HepG2 (cell line): ENCODE data around the gene S1PR2. TPM values are rescaled to one million over a fixed set of nuclear protein-coding genes. Genes with fewer than 3 reads are reported as not detected.

Source experiments
- CBX1 ChIP-seq: IDR thresholded peaks from one replicate; pipeline ENCODE4 v1.6.1; 2016; ENCODE audit warnings: antibody characterized with exemption, low read depth
- GLI4 ChIP-seq: sonication (generic); formaldehyde crosslinking; IDR thresholded peaks from 2 replicates; pipeline ENCODE4 v1.5.1; 2020; ENCODE audit warnings: missing genetic modification reagents, mild to moderate bottlenecking, moderate library complexity, borderline replicate concordance
- JUN ChIP-seq: sonication (generic); formaldehyde crosslinking; IDR thresholded peaks from 2 replicates; pipeline ENCODE4 v1.4.0; 2020; ENCODE audit warnings: mild to moderate bottlenecking, missing genetic modification reagents
- MED13 ChIP-seq: sonication (generic); formaldehyde crosslinking; IDR thresholded peaks from 2 replicates; pipeline ENCODE4 v1.5.0; 2020; ENCODE audit warnings: missing genetic modification reagents
- NFYC ChIP-seq: IDR thresholded peaks from 2 replicates; pipeline ENCODE4 v1.6.1; 2016; ENCODE audit warnings: missing genetic modification reagents, missing compliant biosample characterization
- NR2F2 ChIP-seq: IDR thresholded peaks from 2 replicates; pipeline ENCODE4 v1.6.1; 2012; ENCODE audit warnings: low read depth, inconsistent platforms, borderline replicate concordance
- POGZ ChIP-seq: sonication (generic); formaldehyde crosslinking; IDR thresholded peaks from 2 replicates; pipeline ENCODE4 v1.4.0; 2020; ENCODE audit warnings: mild to moderate bottlenecking, missing genetic modification reagents
- SIN3B ChIP-seq: fragments of 150-350 bp; IDR thresholded peaks from 2 replicates; pipeline ENCODE4 v1.6.1; 2014; ENCODE audit warnings: low read length
- SUZ12 ChIP-seq: fragments of 150-350 bp; IDR thresholded peaks from 2 replicates; pipeline ENCODE4 v1.6.1; 2014; ENCODE audit warnings: low read depth, low read length
- TRIM24 ChIP-seq: sonication (generic); formaldehyde crosslinking; IDR thresholded peaks from 2 replicates; pipeline ENCODE4 v1.8.0; 2022; ENCODE audit warnings: mild to moderate bottlenecking, missing genetic modification reagents
- ZBTB38 ChIP-seq: sonication (generic); formaldehyde crosslinking; IDR thresholded peaks from 2 replicates; pipeline ENCODE4 v1.5.1; 2020; ENCODE audit warnings: mild to moderate bottlenecking, missing genetic modification reagents
- ZNF790 ChIP-seq: sonication (generic); formaldehyde crosslinking; IDR thresholded peaks from 2 replicates; pipeline ENCODE4 v1.8.0; 2022; ENCODE audit warnings: missing genetic modification reagents, mild to moderate bottlenecking, borderline replicate concordance
- ZNF883 ChIP-seq: sonication (generic); formaldehyde crosslinking; IDR thresholded peaks from 2 replicates; pipeline ENCODE4 v1.5.1; 2020; ENCODE audit warnings: mild to moderate bottlenecking, missing genetic modification reagents; ENCODE audit errors: not compliant biosample characterization
- polyA plus RNA-seq, 8 experiments: library from polyadenylated mRNA; depleted of rRNA in 3 of 8; stranded (reverse) in 7 of 8; unstranded in 1 of 8; fragments of >200 nt; fragmentation: Illumina TruSeq in 4 of 8; extraction: Trizol in 4 of 8; gene quantifications; 2 replicates each; pipeline versions ENCODE4 v1.2.1 to v1.2.3, GENCODE V29; 2011 to 2016; ENCODE audit warnings: low read depth in 4 of 8, missing spikeins in 1 of 8, mixed read lengths in 1 of 8; ENCODE audit not compliant: insufficient read depth in 1 of 8
- total RNA-seq, 5 experiments: library from RNA; depleted of rRNA; stranded (reverse); fragments of >200 nt; fragmentation: Illumina TruSeq; extraction: Trizol; gene quantifications; 2 replicates each; pipeline ENCODE4 v1.2.3, GENCODE V29; 2016; ENCODE audit warnings: low read depth in 1 of 5
- TF ChIP-seq, protein P1 (sequence below): sonication (generic); formaldehyde crosslinking; IDR thresholded peaks from 2 replicates; pipeline ENCODE4 v1.5.0; 2020; ENCODE audit warnings: mild to moderate bottlenecking, low read depth, missing genetic modification reagents, borderline replicate concordance
- TF ChIP-seq, protein P2 (sequence below): sonication (generic); formaldehyde crosslinking; conservative IDR thresholded peaks from 2 replicates; pipeline ENCODE4 v1.5.0; 2020; ENCODE audit warnings: missing genetic modification reagents
- TF ChIP-seq, protein P3 (sequence below): sonication (generic); formaldehyde crosslinking; conservative IDR thresholded peaks from 2 replicates; pipeline ENCODE4 v1.8.0; 2022; ENCODE audit warnings: missing genetic modification reagents
- TF ChIP-seq, protein P4 (sequence below): sonication (generic); formaldehyde crosslinking; IDR thresholded peaks from 2 replicates; pipeline ENCODE4 v1.8.1; 2023; ENCODE audit warnings: mild to moderate bottlenecking, inconsistent platforms, moderate library complexity, missing genetic modification reagents, borderline replicate concordance
- TF ChIP-seq, protein P5 (sequence below): sonication (generic); formaldehyde crosslinking; IDR thresholded peaks from 2 replicates; pipeline ENCODE4 v1.4.0; 2020; ENCODE audit warnings: missing genetic modification reagents
- TF ChIP-seq, protein P6 (sequence below): sonication (generic); formaldehyde crosslinking; IDR thresholded peaks from 2 replicates; pipeline ENCODE4 v1.4.0; 2020; ENCODE audit warnings: missing genetic modification reagents

The S1PR2 gene
- total and polyA plus RNA-seq, 2 of the 13 experiments (the other 11 are each of a cell fraction or from before 2014, with no cell fraction given), result 0.91 to 1.3 TPM

DNA sequence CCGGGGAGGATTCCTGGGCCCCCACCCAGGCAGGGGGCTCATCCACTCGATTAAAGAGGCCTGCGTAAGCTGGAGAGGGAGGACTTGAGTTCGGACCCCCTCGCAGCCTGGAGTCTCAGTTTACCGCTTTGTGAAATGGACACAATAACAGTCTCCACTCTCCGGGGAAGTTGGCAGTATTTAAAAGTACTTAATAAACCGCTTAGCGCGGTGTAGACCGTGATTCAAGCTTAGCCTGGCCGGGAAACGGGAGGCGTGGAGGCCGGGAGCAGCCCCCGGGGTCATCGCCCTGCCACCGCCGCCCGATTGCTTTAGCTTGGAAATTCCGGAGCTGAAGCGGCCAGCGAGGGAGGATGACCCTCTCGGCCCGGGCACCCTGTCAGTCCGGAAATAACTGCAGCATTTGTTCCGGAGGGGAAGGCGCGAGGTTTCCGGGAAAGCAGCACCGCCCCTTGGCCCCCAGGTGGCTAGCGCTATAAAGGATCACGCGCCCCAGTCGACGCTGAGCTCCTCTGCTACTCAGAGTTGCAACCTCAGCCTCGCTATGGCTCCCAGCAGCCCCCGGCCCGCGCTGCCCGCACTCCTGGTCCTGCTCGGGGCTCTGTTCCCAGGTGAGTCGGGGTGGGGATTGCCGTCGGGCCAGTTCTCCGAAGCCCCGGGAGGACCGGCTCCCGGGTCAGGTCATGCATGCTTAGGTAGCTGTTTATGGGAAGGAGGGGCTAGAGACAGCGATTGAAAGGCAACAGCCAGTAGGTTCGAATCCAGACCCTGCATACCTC, 39.7 kb upstream of the S1PR2 start, which contains the start of gene ICAM1 (continued):
- TF ChIP-seq ZNF883 (CRISPR knock-in tag), result peak; percentile 61
- TF ChIP-seq, protein P1, sequence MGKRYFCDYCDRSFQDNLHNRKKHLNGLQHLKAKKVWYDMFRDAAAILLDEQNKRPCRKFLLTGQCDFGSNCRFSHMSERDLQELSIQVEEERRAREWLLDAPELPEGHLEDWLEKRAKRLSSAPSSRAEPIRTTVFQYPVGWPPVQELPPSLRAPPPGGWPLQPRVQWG (CRISPR knock-in tag), result no peak
- TF ChIP-seq CBX1, result peak; percentile 64
- TF ChIP-seq ZNF790 (CRISPR knock-in tag), result no peak
- TF ChIP-seq, protein P2, sequence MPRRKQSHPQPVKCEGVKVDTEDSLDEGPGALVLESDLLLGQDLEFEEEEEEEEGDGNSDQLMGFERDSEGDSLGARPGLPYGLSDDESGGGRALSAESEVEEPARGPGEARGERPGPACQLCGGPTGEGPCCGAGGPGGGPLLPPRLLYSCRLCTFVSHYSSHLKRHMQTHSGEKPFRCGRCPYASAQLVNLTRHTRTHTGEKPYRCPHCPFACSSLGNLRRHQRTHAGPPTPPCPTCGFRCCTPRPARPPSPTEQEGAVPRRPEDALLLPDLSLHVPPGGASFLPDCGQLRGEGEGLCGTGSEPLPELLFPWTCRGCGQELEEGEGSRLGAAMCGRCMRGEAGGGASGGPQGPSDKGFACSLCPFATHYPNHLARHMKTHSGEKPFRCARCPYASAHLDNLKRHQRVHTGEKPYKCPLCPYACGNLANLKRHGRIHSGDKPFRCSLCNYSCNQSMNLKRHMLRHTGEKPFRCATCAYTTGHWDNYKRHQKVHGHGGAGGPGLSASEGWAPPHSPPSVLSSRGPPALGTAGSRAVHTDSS (CRISPR knock-in tag), result no peak
- no peak; the same call in 1 of the 2 replicates for TF ChIP-seq ZBTB38 (CRISPR knock-in tag)
- peak; percentile 46; the same call in 1 of the 2 replicates for TF ChIP-seq NR2F2
- no peak; the same call in 1 of the 2 replicates for TF ChIP-seq NFYC (CRISPR knock-in tag)
- TF ChIP-seq, protein P3, sequence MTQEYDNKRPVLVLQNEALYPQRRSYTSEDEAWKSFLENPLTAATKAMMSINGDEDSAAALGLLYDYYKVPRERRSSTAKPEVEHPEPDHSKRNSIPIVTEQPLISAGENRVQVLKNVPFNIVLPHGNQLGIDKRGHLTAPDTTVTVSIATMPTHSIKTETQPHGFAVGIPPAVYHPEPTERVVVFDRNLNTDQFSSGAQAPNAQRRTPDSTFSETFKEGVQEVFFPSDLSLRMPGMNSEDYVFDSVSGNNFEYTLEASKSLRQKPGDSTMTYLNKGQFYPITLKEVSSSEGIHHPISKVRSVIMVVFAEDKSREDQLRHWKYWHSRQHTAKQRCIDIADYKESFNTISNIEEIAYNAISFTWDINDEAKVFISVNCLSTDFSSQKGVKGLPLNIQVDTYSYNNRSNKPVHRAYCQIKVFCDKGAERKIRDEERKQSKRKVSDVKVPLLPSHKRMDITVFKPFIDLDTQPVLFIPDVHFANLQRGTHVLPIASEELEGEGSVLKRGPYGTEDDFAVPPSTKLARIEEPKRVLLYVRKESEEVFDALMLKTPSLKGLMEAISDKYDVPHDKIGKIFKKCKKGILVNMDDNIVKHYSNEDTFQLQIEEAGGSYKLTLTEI (CRISPR knock-in tag), result no peak
- peak; percentile 64; the same call in 1 of the 2 replicates for TF ChIP-seq POGZ
- TF ChIP-seq MED13 (CRISPR knock-in tag), result peak; percentile 83
- TF ChIP-seq, protein P4, sequence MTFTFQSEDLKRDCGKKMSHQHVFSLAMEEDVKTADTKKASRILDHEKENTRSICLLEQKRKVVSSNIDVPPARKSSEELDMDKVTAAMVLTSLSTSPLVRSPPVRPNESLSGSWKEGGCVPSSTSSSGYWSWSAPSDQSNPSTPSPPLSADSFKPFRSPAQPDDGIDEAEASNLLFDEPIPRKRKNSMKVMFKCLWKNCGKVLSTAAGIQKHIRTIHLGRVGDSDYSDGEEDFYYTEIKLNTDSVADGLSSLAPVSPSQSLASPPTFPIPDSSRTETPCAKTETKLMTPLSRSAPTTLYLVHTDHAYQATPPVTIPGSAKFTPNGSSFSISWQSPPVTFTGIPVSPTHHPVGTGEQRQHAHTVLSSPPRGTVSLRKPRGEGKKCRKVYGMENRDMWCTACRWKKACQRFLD (CRISPR knock-in tag), result no peak
- TF ChIP-seq TRIM24 (CRISPR knock-in tag), result peak; percentile 74
- TF ChIP-seq GLI4 (CRISPR knock-in tag), result no peak; the same call in 1 of the 2 replicates
- TF ChIP-seq SIN3B, result no peak
- no peak for TF ChIP-seq SUZ12
- TF ChIP-seq, protein P5, sequence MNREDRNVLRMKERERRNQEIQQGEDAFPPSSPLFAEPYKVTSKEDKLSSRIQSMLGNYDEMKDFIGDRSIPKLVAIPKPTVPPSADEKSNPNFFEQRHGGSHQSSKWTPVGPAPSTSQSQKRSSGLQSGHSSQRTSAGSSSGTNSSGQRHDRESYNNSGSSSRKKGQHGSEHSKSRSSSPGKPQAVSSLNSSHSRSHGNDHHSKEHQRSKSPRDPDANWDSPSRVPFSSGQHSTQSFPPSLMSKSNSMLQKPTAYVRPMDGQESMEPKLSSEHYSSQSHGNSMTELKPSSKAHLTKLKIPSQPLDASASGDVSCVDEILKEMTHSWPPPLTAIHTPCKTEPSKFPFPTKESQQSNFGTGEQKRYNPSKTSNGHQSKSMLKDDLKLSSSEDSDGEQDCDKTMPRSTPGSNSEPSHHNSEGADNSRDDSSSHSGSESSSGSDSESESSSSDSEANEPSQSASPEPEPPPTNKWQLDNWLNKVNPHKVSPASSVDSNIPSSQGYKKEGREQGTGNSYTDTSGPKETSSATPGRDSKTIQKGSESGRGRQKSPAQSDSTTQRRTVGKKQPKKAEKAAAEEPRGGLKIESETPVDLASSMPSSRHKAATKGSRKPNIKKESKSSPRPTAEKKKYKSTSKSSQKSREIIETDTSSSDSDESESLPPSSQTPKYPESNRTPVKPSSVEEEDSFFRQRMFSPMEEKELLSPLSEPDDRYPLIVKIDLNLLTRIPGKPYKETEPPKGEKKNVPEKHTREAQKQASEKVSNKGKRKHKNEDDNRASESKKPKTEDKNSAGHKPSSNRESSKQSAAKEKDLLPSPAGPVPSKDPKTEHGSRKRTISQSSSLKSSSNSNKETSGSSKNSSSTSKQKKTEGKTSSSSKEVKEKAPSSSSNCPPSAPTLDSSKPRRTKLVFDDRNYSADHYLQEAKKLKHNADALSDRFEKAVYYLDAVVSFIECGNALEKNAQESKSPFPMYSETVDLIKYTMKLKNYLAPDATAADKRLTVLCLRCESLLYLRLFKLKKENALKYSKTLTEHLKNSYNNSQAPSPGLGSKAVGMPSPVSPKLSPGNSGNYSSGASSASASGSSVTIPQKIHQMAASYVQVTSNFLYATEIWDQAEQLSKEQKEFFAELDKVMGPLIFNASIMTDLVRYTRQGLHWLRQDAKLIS (CRISPR knock-in tag), result no peak
- TF ChIP-seq, protein P6, sequence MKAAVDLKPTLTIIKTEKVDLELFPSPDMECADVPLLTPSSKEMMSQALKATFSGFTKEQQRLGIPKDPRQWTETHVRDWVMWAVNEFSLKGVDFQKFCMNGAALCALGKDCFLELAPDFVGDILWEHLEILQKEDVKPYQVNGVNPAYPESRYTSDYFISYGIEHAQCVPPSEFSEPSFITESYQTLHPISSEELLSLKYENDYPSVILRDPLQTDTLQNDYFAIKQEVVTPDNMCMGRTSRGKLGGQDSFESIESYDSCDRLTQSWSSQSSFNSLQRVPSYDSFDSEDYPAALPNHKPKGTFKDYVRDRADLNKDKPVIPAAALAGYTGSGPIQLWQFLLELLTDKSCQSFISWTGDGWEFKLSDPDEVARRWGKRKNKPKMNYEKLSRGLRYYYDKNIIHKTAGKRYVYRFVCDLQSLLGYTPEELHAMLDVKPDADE, result no peak
- TF ChIP-seq JUN (CRISPR knock-in tag), result no peak
